SK-N-SH treated with all-trans-retinoic acid at 6 μM for 48 hours (cell line): ENCODE data around the gene PPP2R2C.

Experiments
- CREB5 ChIP-seq: fragments of 250-450 bp; sonication (Bioruptor Pico); IDR thresholded peaks from 2 replicates; pipeline ENCODE4 v1.5.1; 2020; ENCODE audit warnings: low read depth, mild to moderate bottlenecking, moderate library complexity
- CSDC2 ChIP-seq: fragments of 250-450 bp; sonication (Bioruptor Pico); IDR thresholded peaks from 2 replicates; pipeline ENCODE4 v1.5.0; 2020; ENCODE audit warnings: mild to moderate bottlenecking, moderate library complexity
- CSRNP3 ChIP-seq: fragments of 250-450 bp; sonication (Bioruptor Pico); IDR thresholded peaks from 2 replicates; pipeline ENCODE4 v1.5.1; 2021; ENCODE audit warnings: mild to moderate bottlenecking, moderate library complexity
- ESRRG ChIP-seq: fragments of 250-450 bp; sonication (Bioruptor Pico); IDR thresholded peaks from 2 replicates; pipeline ENCODE4 v1.6.1; 2021; ENCODE audit warnings: mild to moderate bottlenecking
- GLIS3 ChIP-seq: fragments of 250-450 bp; sonication (Bioruptor Pico); IDR thresholded peaks from 2 replicates; pipeline ENCODE4 v1.5.0; 2020; ENCODE audit warnings: mild to moderate bottlenecking, moderate library complexity
- OSR1 ChIP-seq: fragments of 250-450 bp; sonication (Bioruptor Pico); IDR thresholded peaks from 2 replicates; pipeline ENCODE4 v1.8.0; 2022; ENCODE audit warnings: moderate library complexity, mild to moderate bottlenecking, inconsistent platforms
- PATZ1 ChIP-seq: fragments of 250-450 bp; sonication (Bioruptor Pico); IDR thresholded peaks from 2 replicates; pipeline ENCODE4 v1.8.0; 2020; ENCODE audit warnings: mild to moderate bottlenecking, moderate library complexity, borderline replicate concordance
- POU6F1 ChIP-seq: fragments of 250-450 bp; sonication (Bioruptor Pico); IDR thresholded peaks from 2 replicates; pipeline ENCODE4 v1.8.0; 2021; ENCODE audit warnings: low read depth, mild to moderate bottlenecking, moderate library complexity, borderline replicate concordance
- TSHZ2 ChIP-seq: fragments of 250-450 bp; sonication (Bioruptor Pico); IDR thresholded peaks from 2 replicates; pipeline ENCODE4 v1.5.0; 2020; ENCODE audit warnings: mild to moderate bottlenecking, moderate library complexity
- ZC3H10 ChIP-seq: fragments of 250-450 bp; sonication (Bioruptor Pico); IDR thresholded peaks from 2 replicates; pipeline ENCODE4 v1.5.1; 2021; ENCODE audit warnings: mild to moderate bottlenecking, moderate library complexity
- ZFP3 ChIP-seq: fragments of 250-450 bp; sonication (Bioruptor Pico); IDR thresholded peaks from 2 replicates; pipeline ENCODE4 v1.5.0; 2020; ENCODE audit warnings: mild to moderate bottlenecking, moderate library complexity
- ZFP30 ChIP-seq: fragments of 450-650 bp; formaldehyde crosslinking; IDR thresholded peaks from 2 replicates; pipeline ENCODE4 v1.5.0; 2022; ENCODE audit warnings: mild to moderate bottlenecking, moderate library complexity

GRCh38 chr4:6422105-6422504 lies 50.3 kb downstream of the PPP2R2C start:
- TF ChIP-seq ZFP3 (CRISPR knock-in tag): no peak
- no peak for TF ChIP-seq PATZ1 (CRISPR knock-in tag)
- TF ChIP-seq ZC3H10 (CRISPR knock-in tag): no peak
- TF ChIP-seq POU6F1: no peak
- TF ChIP-seq CREB5 (CRISPR knock-in tag): no peak
- TF ChIP-seq OSR1: no peak
- no peak for TF ChIP-seq GLIS3 (CRISPR knock-in tag)
- TF ChIP-seq TSHZ2: no peak
- TF ChIP-seq CSDC2 (CRISPR knock-in tag): no peak
- no peak for TF ChIP-seq ESRRG
- no peak for TF ChIP-seq ZFP30 (CRISPR knock-in tag)
- TF ChIP-seq CSRNP3 (CRISPR knock-in tag): no peak
